T-helper 2 cell treated with Interferon-gamma antibody and Interleukin-4, amounts not matched to agents 5 μg/mL and 100 μg/mL, for 36 hours (primary cell): Measurements from ENCODE around the gene GRIP2.

Experiments used
- DNase-seq: peaks from one replicate; pipeline ENCODE4 v3.0.0; 2021; ENCODE audit warnings: low spot score
- H3K27ac Mint-ChIP-seq: one replicate; pipeline ENCODE4 v1.8.0; 2021; ENCODE audit warnings: mild to moderate bottlenecking, mixed read lengths
- H3K27me3 Mint-ChIP-seq: one replicate; pipeline ENCODE4 v1.8.0; 2021; ENCODE audit warnings: low read depth, mixed read lengths
- H3K36me3 Mint-ChIP-seq: one replicate; pipeline ENCODE4 v1.8.0; 2021; ENCODE audit warnings: low read depth, mixed read lengths
- H3K4me1 Mint-ChIP-seq: one replicate; pipeline ENCODE4 v1.8.0; 2021; ENCODE audit warnings: low read depth, mixed read lengths
- H3K4me3 Mint-ChIP-seq: one replicate; pipeline ENCODE4 v1.8.0; 2022; ENCODE audit warnings: mild to moderate bottlenecking, moderate library complexity, mixed read lengths
- H3K9me3 Mint-ChIP-seq: one replicate; pipeline ENCODE4 v1.8.0; 2021; ENCODE audit warnings: mixed read lengths

GRIP2 gene

DNA sequence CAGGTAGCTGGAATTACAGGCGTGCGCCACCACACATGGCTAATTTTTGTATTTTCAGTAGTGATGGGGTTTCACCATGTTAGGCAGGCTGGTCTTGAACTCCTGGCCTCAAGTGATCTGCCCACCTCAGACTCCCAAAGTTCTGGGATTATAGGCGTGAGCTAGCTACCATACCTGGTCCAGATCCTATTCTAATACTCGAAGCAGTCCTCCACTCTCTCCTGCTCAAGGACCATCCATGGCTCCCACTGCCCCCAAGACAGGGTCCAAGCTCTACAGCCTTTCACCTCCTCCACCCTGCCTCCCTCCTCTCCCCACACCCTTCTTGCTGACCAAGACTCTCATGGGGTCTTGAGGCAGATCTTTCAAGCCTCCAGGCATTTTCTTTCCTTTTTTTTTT lies 12.6 kb upstream of the GRIP2 start:
- Mint-ChIP-seq H3K27ac (no peak overlapping the region), H3K4me1 (peaks cover 4% of the 10 kb centered on the region), H3K27me3 (peaks cover 25% of the 10 kb centered on the region), H3K4me3 (no peak overlapping the region), H3K36me3 (no peaks in the 10 kb centered on the region), H3K9me3 (no peaks in the 10 kb centered on the region)
- DNase-seq: no peak

DNA sequence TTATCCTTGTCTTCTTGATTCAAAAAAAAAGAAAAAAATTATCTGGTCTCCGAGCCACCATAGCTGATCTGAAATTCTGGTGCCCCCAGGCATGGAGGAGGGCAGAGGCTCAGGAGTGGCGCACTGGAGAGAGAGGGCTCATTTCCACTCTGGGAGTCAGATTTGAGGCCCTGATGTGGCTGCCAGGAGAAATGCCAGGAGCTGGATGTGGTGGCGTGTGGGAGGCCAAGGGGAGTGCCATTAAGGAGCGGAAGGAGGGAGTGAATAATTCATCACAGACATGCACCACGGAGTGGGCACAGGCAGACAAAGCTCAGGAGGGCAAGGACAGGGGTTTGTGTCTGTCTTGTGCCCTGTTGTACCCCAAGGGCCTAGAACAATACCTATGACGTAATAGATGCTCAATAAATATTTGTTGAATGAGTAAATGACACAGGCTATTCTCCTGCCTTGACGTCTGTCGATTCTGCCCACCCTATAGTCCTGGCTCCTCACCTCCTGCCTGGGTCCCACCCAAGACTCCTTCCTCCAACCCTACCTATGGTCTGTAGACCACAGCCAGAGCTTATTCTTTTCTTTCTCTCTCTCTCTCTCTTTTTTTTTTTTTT lies 12.0 kb upstream of the GRIP2 start:
- Mint-ChIP-seq H3K36me3 (no peaks in the 10 kb centered on the region), H3K27me3 (peaks cover 27% of the 10 kb centered on the region), H3K9me3 (no peaks in the 10 kb centered on the region)

GRCh38 chr3:14550651-14551611 lies 10.8 kb upstream of the GRIP2 start:
- Mint-ChIP-seq H3K36me3 (no peaks in the 10 kb centered on the region), H3K9me3 (no peaks in the 10 kb centered on the region), H3K27me3 (peaks cover 20% of the 10 kb centered on the region), H3K4me1 (peaks cover 1% of the 10 kb centered on the region), H3K4me3 (no peak overlapping the region), H3K27ac (no peak overlapping the region)
- DNase-seq: no peak

More for the DNA sequence above, 12.0 kb upstream of the GRIP2 start:
- no peak overlapping the region for H3K27ac Mint-ChIP-seq
- no peak for DNase-seq
- no peak overlapping the region for H3K4me3 Mint-ChIP-seq
- H3K4me1 Mint-ChIP-seq: peaks cover 4% of the 10 kb centered on the region

DNA sequence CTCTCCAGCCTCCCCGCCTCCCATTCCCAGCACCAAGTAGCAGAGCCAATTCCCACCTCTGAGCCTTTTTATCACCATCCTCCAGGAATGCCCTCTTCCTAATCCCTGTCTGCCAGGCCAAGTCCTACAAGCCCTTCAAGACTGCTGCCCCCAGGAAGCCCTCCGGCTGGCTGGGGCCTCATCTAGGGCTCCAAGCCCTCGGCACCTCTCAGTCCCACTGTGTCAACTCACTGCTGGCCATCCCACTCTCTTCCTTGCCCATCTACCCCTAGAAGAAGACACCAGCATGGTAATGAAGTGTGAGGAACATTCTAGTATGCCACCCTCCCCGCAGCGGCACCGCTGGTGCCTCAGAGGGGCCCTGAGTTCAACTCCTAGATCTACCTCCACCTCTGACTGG lies 10.0 kb upstream of the GRIP2 start:
- DNase-seq: no peak
- no peaks in the 10 kb centered on the region for H3K4me1 Mint-ChIP-seq
- H3K9me3 Mint-ChIP-seq: no peaks in the 10 kb centered on the region
- no peaks in the 10 kb centered on the region for H3K36me3 Mint-ChIP-seq
- H3K4me3 Mint-ChIP-seq: no peak overlapping the region
- H3K27me3 Mint-ChIP-seq: peaks cover 15% of the 10 kb centered on the region
- no peak overlapping the region for H3K27ac Mint-ChIP-seq

DNA sequence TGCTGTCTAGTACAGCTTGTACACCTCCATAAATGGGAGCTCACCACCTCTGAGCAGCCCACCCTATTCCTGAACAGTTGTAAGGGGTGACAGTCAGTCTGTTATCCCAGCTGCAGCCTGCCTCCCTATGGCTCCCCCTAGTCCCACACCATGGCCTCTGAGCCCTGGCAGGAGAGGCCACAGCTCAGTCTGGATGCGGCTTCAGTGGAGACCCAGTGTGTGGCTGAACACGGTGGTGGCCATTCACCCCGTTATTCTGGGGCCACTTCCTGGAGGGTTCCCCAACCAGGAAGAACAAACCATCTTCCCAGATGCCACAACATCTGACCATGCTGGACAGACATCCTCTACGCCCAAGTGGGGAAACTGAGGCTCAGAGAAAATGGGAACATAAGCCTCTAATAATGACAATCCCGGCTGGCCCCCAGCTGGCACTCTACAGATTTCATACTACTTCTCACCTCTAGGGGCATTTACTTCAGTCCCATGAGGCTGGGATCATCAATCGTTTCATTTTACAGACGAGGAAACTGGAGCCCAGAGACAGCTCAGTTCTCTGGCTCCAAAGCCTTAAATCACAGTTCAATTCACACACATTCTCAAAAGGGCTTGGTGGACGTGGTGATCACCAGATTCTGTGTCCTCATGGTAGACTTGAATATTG lies 9.2 kb upstream of the GRIP2 start:
- no peaks in the 10 kb centered on the region for H3K9me3 Mint-ChIP-seq
- H3K27me3 Mint-ChIP-seq: peaks cover 13% of the 10 kb centered on the region

GRCh38 chr3:14548321-14548729 lies 8.2 kb upstream of the GRIP2 start:
- Mint-ChIP-seq H3K4me1 (no peaks in the 10 kb centered on the region), H3K36me3 (no peaks in the 10 kb centered on the region), H3K9me3 (no peaks in the 10 kb centered on the region), H3K4me3 (no peak overlapping the region), H3K27me3 (peaks cover 8% of the 10 kb centered on the region), H3K27ac (no peak overlapping the region)
- no peak for DNase-seq

More for the DNA sequence above, 9.2 kb upstream of the GRIP2 start:
- no peak overlapping the region for H3K4me3 Mint-ChIP-seq
- no peak overlapping the region for H3K27ac Mint-ChIP-seq
- DNase-seq: no peak
- H3K4me1 Mint-ChIP-seq: no peaks in the 10 kb centered on the region
- no peaks in the 10 kb centered on the region for H3K36me3 Mint-ChIP-seq

DNA sequence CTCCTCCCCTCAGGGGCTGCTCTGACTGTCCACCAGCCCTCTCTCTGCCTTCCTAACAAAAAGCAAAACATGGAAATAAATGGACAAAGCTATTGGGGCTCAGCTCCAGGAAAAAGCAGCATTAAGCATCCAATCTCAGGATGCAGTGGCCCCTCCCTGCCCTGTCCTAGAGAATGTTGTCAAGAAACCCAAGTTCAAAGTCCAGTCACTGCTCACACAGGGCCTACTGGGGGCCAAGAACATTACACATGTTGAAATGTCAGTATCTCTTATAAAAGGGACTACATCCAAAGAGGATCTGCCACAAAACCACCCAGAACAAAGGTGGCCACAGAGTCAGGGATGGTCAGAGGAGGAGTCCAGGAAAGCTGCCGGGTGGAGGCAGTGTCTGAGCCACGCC lies 7.6 kb upstream of the GRIP2 start:
- Mint-ChIP-seq H3K4me1 (no peaks in the 10 kb centered on the region), H3K36me3 (no peaks in the 10 kb centered on the region)

GRCh38 chr3:14546041-14546440 lies 5.9 kb upstream of the GRIP2 start:
- Mint-ChIP-seq H3K27me3 (peaks cover 7% of the 10 kb centered on the region), H3K4me3 (no peak overlapping the region), H3K4me1 (no peaks in the 10 kb centered on the region), H3K9me3 (no peaks in the 10 kb centered on the region), H3K27ac (no peak overlapping the region), H3K36me3 (no peaks in the 10 kb centered on the region)
- DNase-seq: no peak

More for the DNA sequence above, 7.6 kb upstream of the GRIP2 start:
- peaks cover 7% of the 10 kb centered on the region for H3K27me3 Mint-ChIP-seq
- no peak overlapping the region for H3K27ac Mint-ChIP-seq
- DNase-seq: no peak
- H3K4me3 Mint-ChIP-seq: no peak overlapping the region
- no peaks in the 10 kb centered on the region for H3K9me3 Mint-ChIP-seq

GRCh38 chr3:14545251-14545635 lies 5.1 kb upstream of the GRIP2 start:
- no peaks in the 10 kb centered on the region for H3K4me1 Mint-ChIP-seq
- H3K27me3 Mint-ChIP-seq: peaks cover 7% of the 10 kb centered on the region
- H3K36me3 Mint-ChIP-seq: no peaks in the 10 kb centered on the region
- no peak overlapping the region for H3K27ac Mint-ChIP-seq
- DNase-seq: no peak
- H3K9me3 Mint-ChIP-seq: no peaks in the 10 kb centered on the region
- no peak overlapping the region for H3K4me3 Mint-ChIP-seq

DNA sequence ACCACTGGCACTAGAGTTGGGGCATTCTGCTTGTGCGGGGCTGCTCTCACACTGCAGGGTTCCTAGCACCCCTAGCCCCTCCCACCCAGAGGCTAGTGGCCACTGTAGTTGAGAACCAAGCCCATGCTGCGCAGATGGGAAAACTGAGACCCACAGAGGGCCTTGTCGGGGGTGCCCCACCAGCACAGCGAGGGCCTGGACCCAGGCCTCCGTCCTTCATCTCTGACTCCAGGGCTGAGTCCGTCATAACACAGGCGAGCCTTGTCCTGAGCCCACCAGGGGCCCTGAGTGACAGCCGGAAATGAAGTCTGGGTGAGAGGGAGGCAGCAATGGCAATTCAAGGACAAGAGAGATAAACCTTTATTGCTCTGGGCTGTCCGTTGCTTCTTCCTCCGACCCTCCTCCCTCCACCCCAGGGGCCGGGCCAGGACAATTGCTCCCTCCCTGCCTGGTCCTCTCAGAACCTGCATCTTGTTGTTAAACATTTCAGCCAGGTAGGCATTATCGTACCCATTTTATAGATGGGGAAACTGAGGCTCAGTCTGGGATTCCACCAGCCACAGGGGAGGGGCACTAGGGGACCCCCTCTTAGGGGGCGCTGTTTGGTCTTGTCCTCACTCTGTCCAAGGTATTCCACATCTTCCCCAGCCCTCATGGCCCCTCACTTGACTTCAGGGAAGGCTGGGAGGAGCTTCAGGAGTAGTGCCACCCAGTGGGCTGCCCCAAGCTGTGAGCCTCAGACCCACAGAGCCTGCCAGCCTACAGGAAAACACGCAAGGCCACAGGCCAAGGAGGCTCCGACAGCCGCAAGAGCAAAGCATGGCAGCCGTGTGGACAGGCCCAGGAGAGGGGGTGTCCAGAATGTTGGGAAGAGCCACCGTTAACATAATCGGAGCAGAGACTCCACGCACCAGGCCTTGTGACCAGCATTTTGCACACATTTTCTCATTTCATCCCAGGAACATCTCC lies 4.4 kb upstream of the GRIP2 start:
- no peaks in the 10 kb centered on the region for H3K4me1 Mint-ChIP-seq
- peaks cover 7% of the 10 kb centered on the region for H3K27me3 Mint-ChIP-seq
- no peak overlapping the region for H3K4me3 Mint-ChIP-seq
- no peaks in the 10 kb centered on the region for H3K36me3 Mint-ChIP-seq
- H3K9me3 Mint-ChIP-seq: no peaks in the 10 kb centered on the region
- no peak for DNase-seq
- no peak overlapping the region for H3K27ac Mint-ChIP-seq

DNA sequence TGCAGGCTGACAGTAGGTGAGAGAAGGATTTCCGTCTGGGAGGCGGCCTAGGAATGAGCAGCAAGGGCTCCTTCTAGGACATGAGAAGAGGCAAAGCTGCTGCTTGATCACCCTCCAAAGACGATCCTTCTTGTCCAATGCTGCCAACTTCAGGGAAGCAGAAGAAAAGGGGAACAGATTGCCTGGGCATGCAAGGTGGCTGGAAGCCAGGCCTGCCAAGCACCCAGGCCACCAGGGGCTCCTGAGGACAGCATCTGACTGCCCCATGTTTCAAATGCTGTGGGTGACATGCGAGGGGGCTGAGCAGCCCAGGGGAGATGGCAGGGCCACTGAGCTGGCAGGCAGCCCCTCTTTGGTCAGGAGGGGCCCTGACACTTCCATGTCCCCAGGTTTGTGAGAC lies 3.3 kb upstream of the GRIP2 start:
- no peak for DNase-seq
- Mint-ChIP-seq H3K27ac (no peak overlapping the region), H3K4me3 (no peak overlapping the region), H3K36me3 (no peaks in the 10 kb centered on the region), H3K9me3 (no peaks in the 10 kb centered on the region), H3K4me1 (no peaks in the 10 kb centered on the region), H3K27me3 (peaks cover 7% of the 10 kb centered on the region)

DNA sequence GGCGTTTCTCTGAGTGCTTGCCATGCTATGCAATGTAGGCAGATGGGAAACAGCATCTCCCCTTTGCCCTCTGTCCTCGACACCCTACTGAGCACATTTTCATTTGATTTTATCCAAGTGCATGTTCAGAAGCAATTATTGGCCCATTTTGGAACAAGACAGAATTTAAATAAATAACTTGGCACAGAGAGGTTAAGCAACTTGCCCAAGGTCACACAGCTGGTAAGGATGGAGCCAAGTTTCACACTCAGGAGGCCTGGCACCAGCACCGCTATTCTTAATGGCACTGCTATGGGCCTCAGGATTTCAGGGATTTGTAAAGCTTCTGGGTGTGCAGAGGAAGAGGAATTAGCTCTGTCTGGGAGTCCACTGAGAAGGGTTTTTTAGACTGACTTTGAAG lies 2.5 kb upstream of the GRIP2 start:
- no peak for DNase-seq
- Mint-ChIP-seq H3K4me3 (no peak overlapping the region), H3K9me3 (no peaks in the 10 kb centered on the region), H3K27me3 (peaks cover 2% of the 10 kb centered on the region), H3K36me3 (no peaks in the 10 kb centered on the region), H3K4me1 (no peaks in the 10 kb centered on the region), H3K27ac (no peak overlapping the region)

GRCh38 chr3:14541646-14542045 lies 1.5 kb upstream of the GRIP2 start:
- Mint-ChIP-seq H3K4me1 (no peaks in the 10 kb centered on the region), H3K4me3 (no peak overlapping the region), H3K36me3 (no peaks in the 10 kb centered on the region), H3K9me3 (no peaks in the 10 kb centered on the region), H3K27ac (no peak overlapping the region), H3K27me3 (no peaks in the 10 kb centered on the region)
- no peak for DNase-seq
